HG03108 (cell line): ENCODE results near the gene RGS19.

Experiments used
- ATAC-seq: cut with Tn5 transposase; IDR thresholded peaks from one replicate; pipeline ENCODE4 v1.9.1; 2021; ENCODE audit warnings: moderate library complexity; ENCODE audit not compliant: unreplicated experiment

RGS19 gene

DNA sequence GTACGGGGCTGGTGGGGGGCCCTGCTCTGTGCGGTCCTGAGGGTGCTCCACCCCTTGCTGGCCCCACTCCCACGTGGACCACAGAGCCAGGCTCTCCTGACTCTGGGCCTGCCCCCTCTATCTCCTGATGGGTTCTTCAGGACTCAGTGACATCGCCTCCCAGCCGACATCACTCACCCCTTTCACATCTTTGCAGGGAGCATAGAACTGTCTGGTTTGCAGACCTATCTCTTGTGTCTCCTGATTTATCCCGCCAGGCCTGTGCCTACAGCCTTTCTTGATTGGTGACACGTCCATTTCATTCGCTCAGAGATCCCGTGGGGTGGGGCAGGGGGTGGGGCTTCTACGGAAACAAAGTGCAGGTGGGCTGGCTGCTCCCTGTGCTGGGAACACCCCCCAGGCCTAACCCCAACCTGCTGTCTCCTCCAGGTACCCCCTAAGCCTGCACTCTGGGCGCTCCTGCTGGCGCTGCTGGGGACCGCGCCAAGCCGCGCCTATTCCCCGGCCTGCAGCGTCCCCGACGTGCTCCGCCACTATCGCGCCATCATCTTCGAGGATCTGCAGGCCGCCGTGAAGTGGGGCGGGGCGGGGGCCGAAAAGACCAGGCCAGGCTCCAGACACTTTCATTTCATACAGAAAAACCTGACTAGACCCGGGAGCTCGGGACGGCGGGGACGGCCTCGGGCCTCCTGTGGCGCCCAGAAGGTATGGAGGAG, 41.7 kb downstream of the RGS19 start:
- ATAC-seq = no peak

DNA sequence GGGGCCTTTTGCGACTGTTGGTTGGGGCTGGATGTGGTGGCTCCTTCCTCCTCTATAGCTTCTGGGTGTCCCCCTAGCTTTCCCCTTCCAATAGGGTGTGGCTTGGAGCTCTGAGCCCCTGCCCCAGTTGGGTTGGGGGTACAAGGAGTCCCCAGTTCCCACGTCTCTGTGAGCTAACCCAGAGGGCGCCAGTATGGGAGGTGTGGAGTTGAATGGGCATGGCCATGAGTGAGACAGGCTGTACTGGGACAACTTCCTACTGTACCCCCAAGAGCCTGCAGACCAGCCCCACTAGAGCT, 42.2 kb downstream of the RGS19 start:
- ATAC-seq = no peak

DNA sequence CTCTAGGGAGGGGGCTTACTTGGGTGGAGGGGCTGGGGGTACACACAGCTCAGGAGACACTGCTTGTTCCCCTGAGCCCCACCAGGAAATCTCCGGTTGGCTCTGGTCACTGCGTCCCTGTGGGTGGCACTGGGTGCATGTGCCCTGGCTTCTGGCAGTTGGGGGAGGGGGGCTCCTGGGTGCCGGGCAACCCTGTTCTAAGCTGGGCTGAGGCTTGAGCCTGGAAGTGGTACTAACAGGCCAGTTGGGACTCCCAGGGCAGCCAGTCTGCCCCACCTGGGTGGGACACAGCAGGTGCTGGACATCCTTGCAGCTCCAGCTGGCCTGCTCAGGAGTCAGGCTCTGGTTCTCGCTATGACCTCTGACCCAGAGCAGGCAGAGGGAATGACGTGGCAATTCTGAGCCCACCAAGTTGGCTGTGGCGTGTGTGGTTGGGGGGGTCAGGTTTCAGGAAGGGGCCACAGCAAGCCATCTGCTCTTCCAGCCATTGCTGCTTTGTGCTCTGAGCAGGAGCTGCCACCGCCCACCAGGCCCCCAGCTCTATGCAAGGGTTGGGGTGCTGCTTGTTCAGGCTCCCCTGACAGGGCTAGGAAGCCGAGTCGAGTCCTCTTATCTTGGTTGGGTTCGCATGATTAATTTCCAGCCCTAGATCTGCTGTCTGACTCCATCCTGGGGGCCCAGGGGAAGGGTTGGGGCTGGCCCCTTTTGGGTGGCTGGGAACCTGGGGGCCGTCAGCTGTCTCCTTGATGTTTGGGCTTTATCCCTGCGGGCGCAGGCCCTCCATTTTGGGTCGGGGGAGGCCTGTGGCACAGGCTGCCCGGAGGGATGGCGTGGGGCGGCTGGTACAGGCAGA, 42.7 kb downstream of the RGS19 start:
- ATAC-seq = no peak

DNA sequence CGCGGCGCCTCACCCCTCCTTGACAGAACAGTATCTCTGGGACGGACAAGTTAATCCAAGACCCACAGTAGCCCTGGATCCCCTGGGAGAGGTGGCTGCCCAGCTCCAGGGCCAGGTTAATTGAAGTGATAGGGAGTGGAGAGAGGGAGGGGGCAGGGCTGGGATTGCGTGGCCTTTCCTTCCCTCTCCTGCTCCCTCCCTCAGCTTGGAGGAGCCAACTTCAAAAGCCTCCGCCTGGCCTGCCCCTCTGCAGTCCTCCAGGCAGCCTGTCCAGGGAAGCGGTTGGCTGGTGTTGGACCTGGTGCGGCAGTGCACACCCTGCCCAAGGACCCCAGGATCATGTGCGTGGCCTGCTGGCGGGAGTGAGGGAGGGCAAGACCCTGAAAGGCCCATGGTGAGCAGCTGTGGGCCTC, 43.4 kb downstream of the RGS19 start, which contains the start of gene C20orf204:
TSS of gene C20orf204 (plus strand) at position 250 of the 413 bp plus-strand sequence. CDS start at position 392, 142 bp downstream.
- no peak for ATAC-seq

DNA sequence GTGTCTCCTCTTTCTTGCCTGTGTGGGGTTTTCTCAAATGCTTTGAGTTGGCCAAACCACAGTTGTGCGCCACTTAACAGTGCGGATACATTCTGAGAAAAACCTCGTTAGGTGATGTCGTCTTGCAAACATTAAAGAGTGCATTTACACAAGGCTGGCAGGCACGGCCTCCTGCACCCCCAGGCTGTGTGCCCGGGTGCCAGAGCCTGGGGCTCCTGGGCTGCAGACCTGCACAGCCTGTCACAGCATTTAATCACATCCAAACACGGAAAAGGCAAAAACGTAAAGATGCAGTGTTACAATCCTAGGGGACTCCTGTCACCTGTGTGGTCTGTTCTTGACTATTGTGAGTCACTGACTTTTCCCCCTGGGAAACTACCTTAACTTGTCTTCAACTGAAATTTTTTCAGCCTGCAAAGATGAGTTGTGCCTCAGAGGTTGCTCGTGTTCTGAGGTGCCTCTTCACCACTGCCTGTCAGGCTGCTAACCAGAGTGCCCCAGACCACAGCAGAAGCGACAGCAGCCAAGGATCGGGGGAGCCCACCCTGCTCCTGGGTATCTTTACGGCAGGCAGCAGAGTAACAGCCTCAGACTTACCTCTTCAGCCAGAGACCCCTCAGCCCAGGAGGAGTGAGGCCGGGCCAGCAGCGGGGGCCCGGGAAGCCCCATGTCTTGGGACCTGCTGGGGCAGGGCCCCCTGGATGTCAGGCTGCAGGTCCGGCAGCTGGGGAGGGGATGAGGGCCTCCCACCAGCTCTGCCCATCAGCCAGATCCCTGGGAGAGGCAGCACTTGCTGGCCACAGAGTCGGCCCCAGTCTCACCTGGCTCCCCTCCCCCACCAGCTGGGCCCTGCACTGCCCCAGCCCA, 44.0 kb downstream of the RGS19 start:
- ATAC-seq = no peak

DNA sequence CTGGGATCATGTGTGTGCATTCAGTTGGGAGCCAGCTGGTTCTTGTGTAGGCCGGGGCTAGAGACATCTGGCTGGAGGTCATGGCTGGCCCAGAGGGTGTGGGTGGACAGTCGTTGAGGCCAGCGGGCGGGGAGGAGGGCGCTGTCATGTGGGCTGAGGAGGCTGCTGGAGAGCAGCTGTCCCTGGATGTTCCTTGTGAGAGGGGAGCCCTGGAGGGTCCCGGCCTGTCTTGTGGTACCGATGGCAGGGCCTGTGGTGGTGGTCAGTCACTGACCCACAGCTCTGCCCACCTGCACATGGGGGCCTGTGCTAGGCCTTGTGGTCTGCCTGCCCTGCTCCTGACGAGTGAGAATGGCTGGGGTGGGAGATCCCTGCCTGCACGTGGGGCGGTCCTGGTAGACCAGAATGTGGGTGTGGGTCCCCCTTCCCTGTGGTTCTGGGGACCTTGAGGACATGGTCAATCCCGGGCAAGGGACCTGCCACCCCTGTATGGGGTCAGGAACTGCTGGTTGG, 45.3 kb downstream of the RGS19 start:
- ATAC-seq = no peak

DNA sequence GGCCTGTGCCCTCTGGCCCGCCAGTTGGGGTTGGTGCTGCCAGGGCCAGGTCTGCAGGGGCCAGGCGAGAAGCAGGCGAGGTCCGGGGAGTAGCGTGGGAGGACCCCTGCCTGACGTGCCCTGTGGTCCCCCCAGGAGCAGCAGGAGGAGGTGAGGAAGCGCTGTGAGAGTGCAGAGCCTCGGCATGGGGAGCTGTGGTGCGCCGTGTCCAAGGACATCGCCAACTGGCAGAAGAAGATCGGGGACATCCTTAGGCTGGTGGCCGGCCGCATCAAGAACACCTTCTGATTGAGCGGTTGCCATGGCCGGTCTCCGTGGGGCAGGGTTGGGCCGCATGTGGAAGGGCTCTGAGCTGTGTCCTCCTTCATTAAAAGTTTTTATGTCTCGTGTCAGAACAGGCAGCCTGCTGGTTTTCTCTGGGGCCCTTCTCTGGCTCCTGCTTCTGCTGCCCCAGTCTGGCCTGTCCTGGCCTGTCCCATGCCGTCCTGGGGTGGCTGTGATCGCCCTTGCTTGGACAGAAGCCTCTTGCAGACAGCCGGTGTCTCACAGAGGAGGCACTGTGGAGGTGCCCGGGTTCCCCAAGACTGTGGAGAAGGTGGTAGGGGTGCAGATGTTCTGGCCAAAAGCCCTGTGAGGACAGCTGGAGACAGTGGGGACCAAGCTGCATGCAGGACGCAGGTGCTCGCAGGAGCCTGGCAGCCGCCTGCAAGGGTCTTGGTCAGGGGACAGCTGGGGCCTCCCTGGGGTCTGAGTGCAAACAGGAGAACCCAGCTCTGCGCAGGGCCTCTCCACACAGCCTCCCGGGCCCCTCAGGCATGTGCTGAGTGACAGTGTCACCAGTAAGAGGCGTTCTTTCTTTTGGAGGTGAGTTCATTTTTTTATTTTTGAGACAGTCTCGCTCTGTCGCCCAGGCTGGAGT, 46.4 kb downstream of the RGS19 start:
- ATAC-seq = no peak

DNA sequence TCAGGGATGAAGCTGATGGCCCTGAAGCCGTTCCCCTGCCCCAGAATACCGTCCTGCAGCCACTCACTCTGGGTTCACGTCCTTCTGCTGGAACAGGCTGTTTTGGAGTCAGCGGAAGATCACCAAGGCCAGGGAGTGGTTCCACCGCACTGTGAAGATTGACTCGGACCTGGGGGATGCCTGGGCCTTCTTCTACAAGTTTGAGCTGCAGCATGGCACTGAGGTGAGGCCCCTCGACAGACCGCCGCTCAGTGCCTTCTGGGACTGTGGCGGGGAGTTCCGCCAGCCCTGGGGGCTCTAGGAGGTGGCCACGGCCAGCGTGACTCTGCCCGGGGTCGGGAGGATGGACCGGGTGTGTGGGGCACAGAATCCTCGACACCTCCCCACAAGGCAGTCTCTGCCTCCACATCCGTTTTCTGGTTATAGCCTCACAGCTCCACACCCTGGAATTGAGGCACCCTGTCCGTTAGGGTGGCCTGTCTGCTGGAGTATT, 47.5 kb downstream of the RGS19 start:
- no peak for ATAC-seq

DNA sequence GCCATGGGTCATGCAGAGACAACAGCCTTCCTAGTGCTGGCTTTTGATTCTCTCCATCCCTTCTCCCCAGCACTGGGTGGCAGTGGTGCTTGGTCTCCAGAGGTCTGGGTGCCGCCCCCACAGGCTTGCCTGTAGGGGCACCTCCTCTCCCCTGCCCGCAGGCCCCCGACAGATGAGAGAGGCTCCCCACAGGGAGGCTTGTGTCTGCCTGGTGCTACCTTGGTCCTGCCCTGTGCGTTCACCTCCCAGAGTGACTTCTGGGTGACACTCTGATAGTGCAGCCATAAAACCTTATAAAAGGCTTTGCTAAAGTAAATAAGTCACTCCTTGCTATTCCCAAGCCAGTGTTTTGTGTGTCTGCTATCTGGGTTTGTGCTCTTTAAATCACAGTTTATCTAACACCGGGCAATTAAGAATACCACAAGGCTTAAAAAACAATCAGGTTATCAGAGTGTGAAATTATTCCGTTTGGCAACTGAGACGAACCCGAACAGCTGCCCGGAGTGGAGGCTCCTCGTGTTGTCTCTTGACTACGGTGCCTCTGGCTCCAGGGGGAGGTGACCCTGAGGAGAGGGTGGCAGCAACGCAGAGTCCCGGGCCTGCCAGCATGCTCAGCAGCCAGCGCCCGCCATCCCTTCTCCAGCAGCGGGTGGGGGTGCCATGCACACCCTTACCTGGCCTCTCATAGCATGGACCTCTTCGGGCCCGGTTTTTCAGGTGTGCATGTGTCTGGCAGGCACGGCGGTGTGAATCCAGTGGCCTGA, 48.8 kb downstream of the RGS19 start:
- no peak for ATAC-seq

DNA sequence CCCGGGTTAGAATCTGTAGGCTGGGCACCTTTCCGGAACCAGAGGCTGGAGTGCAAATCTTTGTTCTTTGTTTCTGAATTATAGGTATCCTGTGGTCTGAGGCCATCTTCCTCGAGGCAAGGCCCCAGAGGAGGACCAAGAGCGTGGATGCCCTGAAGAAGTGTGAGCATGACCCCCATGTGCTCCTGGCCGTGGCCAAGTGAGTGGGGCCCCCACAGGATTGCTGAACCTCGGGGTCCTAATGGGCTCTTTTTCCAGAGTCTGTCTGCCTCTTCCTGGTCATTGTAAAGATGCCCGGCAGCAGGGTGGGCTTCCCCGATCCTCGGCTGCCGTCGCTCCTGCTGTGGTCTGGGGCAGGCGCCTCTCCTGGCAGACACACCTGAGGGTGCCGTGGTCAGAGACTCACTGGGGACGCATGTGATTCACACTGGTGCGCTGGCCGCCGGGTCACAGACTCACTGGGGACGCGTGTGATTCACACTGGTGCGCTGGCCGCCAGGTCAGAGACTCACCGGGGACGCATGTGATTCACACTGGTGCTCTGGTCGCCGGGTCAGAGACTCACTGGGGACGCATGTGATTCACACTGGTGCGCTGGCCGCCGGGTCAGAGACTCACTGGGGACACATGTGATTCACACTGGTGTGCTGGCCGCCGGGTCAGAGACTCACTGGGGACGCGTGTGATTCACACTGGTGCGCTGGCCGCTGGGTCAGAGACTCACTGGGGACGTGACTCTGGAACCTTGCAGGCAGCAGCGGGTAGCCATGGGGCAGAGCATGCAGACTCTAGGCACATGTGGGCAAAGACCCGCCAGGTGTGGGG, 49.8 kb downstream of the RGS19 start:
- no peak for ATAC-seq

DNA sequence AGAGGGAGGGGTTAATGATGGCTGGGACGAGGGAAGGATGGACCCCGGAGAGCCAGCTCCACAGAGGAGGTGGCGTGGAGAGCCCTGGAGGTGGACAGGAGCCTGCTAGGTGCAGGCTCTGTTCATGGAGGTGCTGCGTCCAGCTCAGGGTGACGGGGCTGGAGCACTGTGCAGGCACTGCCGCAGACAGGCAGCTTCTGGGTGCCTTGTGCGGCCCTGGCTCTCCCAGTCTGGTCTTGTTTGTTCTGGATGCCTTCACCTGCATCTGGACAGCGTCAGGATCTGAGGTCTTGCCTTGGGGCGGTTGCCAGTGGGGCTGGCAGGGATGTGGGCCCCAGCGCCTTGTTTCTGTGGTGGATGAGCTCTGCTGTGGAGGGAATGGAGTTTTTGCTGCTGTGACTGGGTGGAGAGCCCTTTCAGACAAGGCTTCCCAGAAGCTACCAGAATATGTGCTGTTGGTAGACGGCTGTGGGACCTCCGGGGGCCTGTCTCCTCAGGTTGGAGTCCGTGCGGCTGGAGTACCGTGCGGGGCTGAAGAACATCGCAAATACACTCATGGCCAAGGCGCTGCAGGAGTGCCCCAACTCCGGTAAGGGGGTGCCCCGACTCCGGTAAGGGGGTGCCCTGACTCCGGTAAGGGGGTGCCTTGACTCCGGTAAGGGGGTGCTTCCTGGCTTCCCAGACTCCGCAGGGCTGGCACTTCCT, 51.2 kb downstream of the RGS19 start:
- ATAC-seq = no peak

DNA sequence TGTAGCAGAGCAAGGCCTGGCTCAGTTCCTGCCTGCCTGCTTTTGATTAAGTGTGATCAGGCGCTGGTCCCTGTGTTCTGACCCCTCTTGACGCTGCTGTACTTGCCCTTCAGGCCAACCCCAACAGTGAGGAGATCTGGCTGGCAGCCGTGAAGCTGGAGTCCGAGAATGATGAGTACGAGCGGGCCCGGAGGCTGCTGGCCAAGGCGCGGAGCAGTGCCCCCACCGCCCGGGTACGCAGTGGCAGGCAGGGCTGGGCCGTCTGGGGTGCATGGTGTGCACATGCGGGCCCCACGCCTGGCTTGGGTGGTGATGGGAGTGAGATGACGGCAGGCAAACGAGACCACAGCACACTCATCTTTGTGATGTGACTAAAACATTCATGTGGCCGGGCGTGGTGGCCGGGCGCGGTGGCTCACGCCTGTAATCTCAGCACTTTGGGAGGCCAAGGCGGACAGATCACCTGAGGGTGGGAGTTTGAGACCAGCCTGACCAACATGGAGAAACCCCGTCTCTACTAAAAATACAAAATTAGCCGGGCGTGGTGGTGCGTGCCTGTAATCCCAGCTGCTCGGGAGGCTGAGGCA, 53.4 kb downstream of the RGS19 start:
- ATAC-seq = no peak

DNA sequence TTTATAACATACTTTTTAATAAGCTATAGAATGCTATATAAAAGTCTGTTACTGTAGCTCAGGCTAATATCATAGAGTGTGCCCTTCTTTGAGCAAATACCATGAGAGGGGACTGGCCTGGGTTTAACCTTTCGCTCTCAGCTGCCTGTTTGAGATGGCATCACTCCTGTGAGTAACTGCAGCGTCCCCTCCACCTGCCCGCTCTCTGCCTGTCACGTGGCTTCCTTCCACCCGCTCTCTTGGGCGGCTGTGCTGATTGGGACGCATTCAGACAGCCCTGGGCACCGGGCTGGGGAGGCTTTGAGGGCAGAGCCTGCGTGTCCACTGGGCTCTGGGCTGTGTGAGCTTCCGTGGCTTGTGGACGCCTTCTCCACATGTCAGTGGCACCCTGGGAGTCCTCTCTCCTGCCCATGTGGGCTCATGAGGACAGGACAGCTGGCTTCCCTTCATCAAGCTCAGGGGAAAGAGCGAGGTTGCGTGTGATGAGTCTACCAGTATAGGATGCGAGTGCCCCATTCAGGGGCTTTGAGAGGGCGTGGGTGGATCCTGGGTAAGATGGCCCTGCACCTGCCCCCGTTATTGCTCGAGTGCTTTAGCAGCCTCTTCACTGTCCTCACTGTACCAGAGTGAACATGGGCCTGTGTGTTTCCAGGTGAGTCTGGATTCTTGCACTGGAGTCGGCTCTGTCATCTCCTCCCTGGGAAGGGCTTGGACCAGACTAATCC, 54.1 kb downstream of the RGS19 start:
- no peak for ATAC-seq

DNA sequence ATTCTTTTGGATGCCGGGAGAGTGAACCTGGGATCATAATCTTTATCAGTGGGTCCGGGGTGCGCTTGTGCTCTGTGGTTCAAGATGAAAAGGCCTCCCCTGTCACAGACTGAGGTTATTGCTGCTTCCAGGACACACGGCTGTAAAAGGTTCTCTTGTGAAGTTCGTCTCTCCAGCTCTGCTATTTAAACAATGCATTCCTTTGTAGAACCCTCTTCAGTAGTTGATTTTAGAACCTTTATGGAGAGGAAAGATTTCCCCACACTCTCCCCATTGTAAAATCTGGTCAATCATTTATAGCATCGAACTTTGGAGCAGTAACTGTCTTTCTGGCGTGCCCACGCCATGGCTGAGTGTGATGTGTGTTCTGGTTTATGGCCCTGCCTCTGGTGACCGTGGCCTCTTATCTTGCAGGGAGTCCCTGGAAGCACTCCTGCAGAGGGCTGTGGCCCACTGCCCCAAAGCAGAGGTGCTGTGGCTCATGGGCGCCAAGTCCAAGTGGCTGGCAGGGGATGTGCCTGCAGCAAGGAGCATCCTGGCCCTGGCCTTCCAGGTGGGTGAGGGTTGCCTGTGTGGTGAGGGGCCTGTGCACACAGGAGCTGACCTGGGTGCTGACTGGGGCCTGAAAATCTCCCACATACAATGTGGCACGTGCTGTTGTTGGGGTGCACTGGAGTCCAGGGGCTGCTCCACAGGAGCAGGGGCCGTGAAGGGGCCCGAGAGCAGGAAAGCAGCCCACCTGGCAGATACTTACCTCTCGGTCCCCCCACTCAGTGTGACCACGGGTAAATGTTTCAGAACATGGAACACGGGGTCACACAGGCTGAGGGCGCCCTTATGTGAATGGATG, 55.0 kb downstream of the RGS19 start:
- no peak for ATAC-seq

DNA sequence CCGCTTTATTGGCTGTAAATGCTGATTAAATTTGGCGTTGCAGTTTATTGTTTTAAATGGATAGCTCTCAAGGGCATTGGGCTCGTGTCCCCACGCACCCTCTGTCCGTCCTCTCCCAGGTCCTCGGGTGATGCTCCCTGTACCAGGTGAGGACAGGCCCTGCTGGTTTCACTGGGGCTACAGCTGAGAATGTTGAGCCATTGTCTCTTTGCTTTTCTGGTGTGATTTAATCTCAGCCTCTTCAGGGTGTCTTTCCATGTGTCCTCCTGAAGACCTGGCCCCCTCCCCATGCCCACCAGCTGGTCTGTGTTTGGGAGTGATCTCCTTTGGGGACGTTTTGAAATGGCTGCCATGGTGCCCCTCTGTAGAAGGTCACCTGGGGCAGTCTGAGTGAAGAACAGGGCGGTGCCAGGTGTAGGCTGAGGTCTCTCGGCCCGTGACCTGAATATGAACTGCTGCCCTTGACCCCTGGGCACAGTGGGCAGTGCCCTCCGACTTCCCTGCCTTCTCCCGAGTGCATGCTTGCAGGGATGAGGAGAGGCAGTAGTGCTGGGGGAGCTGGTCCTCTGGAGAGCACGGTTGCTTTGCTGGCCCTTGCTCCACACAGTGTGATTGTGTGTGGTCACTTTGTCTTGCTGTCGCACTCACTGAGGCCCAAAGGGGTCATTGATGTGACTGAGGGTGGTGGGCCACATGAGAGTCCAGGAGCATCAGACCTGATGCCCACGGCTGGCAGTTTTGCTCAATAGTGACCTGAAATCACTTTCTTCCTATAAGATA, 55.8 kb downstream of the RGS19 start:
- ATAC-seq = no peak
